HG02884 (cell line): ENCODE measurements around the gene SLC25A31.

Experiments
- ATAC-seq: cut with Tn5 transposase; IDR thresholded peaks from one replicate; pipeline ENCODE4 v1.9.1; 2021; ENCODE audit warnings: mild to moderate bottlenecking, moderate library complexity; ENCODE audit not compliant: unreplicated experiment

Gene SLC25A31

GRCh38 chr4:127730142-127730913 is at the start of gene SLC25A31:
SLC25A31 (plus strand) TSS chr4:127730400; CDS start chr4:127730546, 146 bp downstream.
- ATAC-seq: no peak

- ATAC-seq: no peak
Measured at GRCh38 chr4:127685292-127685691, 44.9 kb upstream of the SLC25A31 start.

- ATAC-seq: no peak
Measured at GRCh38 chr4:127686658-127687057, 43.5 kb upstream of the SLC25A31 start.

GRCh38 chr4:127687580-127687979 is 42.6 kb upstream of the SLC25A31 start:
- ATAC-seq: no peak

- ATAC-seq: peak; percentile 100
Measured at GRCh38 chr4:127698789-127699200, 31.4 kb upstream of the SLC25A31 start.

- no peak for ATAC-seq
Measured at GRCh38 chr4:127708985-127709384, 21.2 kb upstream of the SLC25A31 start.

GRCh38 chr4:127709456-127709855 is 20.7 kb upstream of the SLC25A31 start:
- ATAC-seq: no peak

- ATAC-seq: no peak
Measured at GRCh38 chr4:127731406-127731805, 1.2 kb downstream of the SLC25A31 start.

- ATAC-seq: peak; percentile 84
Measured at GRCh38 chr4:127732623-127733328, 2.6 kb downstream of the SLC25A31 start.

GRCh38 chr4:127734976-127735375 is 4.8 kb downstream of the SLC25A31 start:
- ATAC-seq: no peak

GRCh38 chr4:127737295-127737694 is 7.1 kb downstream of the SLC25A31 start:
- ATAC-seq: no peak

- no peak for ATAC-seq
Measured at GRCh38 chr4:127741247-127741646, 11.0 kb downstream of the SLC25A31 start.

GRCh38 chr4:127747883-127748282 is 17.7 kb downstream of the SLC25A31 start:
- no peak for ATAC-seq

- ATAC-seq: no peak
Measured at GRCh38 chr4:127748957-127749356, 18.8 kb downstream of the SLC25A31 start.

- no peak for ATAC-seq
Measured at GRCh38 chr4:127756906-127757305, 26.7 kb downstream of the SLC25A31 start.

GRCh38 chr4:127759228-127759820 is 29.1 kb downstream of the SLC25A31 start:
- no peak for ATAC-seq

- ATAC-seq: no peak
Measured at GRCh38 chr4:127759893-127760292, 29.7 kb downstream of the SLC25A31 start.

- no peak for ATAC-seq
Measured at GRCh38 chr4:127771535-127772275, 41.5 kb downstream of the SLC25A31 start.

GRCh38 chr4:127772769-127773671 is 42.8 kb downstream of the SLC25A31 start:
- no peak for ATAC-seq

GRCh38 chr4:127775843-127776242 is 45.6 kb downstream of the SLC25A31 start:
- peak; percentile 37 for ATAC-seq
